ENCODE data around the gene ENTREP1.
"Not testable (repeated sequence)": the region's sequence is repeated elsewhere in the genome, so short reads cannot be mapped to it uniquely, and the experiment has no call there.

ENTREP1 gene

GRCh38 chr9:69324549-69325401, at the start of gene ENTREP1:
Gene ENTREP1, plus strand, starts transcription at chr9:69325215. Its CDS starts 95 bp downstream, at chr9:69325310.
- DNase-seq, result no peak

GRCh38 chr9:69276775-69277174, 48.2 kb upstream of the ENTREP1 start:
- no peak for DNase-seq

GRCh38 chr9:69279084-69279731, 45.8 kb upstream of the ENTREP1 start:
- DNase-seq, result no peak

GRCh38 chr9:69279733-69280132, 45.3 kb upstream of the ENTREP1 start:
- no peak for DNase-seq

GRCh38 chr9:69283003-69283402, 42.0 kb upstream of the ENTREP1 start:
- no peak for DNase-seq

- DNase-seq, result no peak
Observed at GRCh38 chr9:69292078-69292477, 32.9 kb upstream of the ENTREP1 start.

- DNase-seq, result no peak
Observed at GRCh38 chr9:69293156-69293555, 31.9 kb upstream of the ENTREP1 start.

GRCh38 chr9:69295872-69296552, 29.0 kb upstream of the ENTREP1 start:
- no peak for DNase-seq

- no peak for DNase-seq
Observed at GRCh38 chr9:69297300-69297980, 27.6 kb upstream of the ENTREP1 start.

- no peak for DNase-seq
Observed at GRCh38 chr9:69299315-69299714, 25.7 kb upstream of the ENTREP1 start.

- no peak for DNase-seq
Observed at GRCh38 chr9:69299826-69300225, 25.2 kb upstream of the ENTREP1 start.

GRCh38 chr9:69303331-69303730, 21.7 kb upstream of the ENTREP1 start:
- DNase-seq, result no peak

- DNase-seq, result not testable (repeated sequence)
Observed at GRCh38 chr9:69306895-69307445, 18.0 kb upstream of the ENTREP1 start.

- DNase-seq, result no peak
Observed at GRCh38 chr9:69307446-69308205, 17.4 kb upstream of the ENTREP1 start.

GRCh38 chr9:69308206-69308931, 16.6 kb upstream of the ENTREP1 start:
- no peak for DNase-seq

GRCh38 chr9:69313175-69313574, 11.8 kb upstream of the ENTREP1 start:
- DNase-seq, result no peak

- DNase-seq, result no peak
Observed at GRCh38 chr9:69314547-69314946, 10.5 kb upstream of the ENTREP1 start.

GRCh38 chr9:69317081-69317480, 7.9 kb upstream of the ENTREP1 start:
- DNase-seq, result no peak

- DNase-seq, result no peak
Observed at GRCh38 chr9:69317894-69318293, 7.1 kb upstream of the ENTREP1 start.

- DNase-seq, result no peak
Observed at GRCh38 chr9:69319324-69320025, 5.5 kb upstream of the ENTREP1 start.

- no peak for DNase-seq
Observed at GRCh38 chr9:69322256-69322655, 2.8 kb upstream of the ENTREP1 start.

All from activated CD4-positive, alpha-beta T cell treated with anti-CD3 and anti-CD28 coated beads for 4 hours (primary cell).